HepG2 (cell line): ENCODE results near the gene FSIP1. TPM values are rescaled to one million over a fixed set of nuclear protein-coding genes. Genes with fewer than 3 reads are reported as not detected.

Source experiments
- BCL6 ChIP-seq: IDR thresholded peaks from 2 replicates; pipeline ENCODE4 v1.6.1; 2016; ENCODE audit warnings: missing genetic modification reagents, missing compliant biosample characterization
- BRCA1 ChIP-seq: sonication (generic); formaldehyde crosslinking; IDR thresholded peaks from 2 replicates; pipeline ENCODE4 v1.4.0; 2020; ENCODE audit warnings: missing genetic modification reagents
- GABPA ChIP-seq, 2 experiments: IDR thresholded peaks; 2 replicates each; pipeline ENCODE4 v1.6.1; 2011 to 2016; ENCODE audit warnings: low read depth in 2 of 2, low read length in 1 of 2, missing biosample characterization in 1 of 2, missing genetic modification characterization in 1 of 2
- GABPB1 ChIP-seq: IDR thresholded peaks from 2 replicates; pipeline ENCODE4 v1.6.1; 2016; ENCODE audit warnings: mild to moderate bottlenecking, missing genetic modification reagents, moderate library complexity, missing compliant biosample characterization
- GMEB2 ChIP-seq: IDR thresholded peaks from 2 replicates; pipeline ENCODE4 v1.6.1; 2016; ENCODE audit warnings: missing biosample characterization, missing genetic modification reagents, low read depth
- GZF1 ChIP-seq: sonication (generic); formaldehyde crosslinking; IDR thresholded peaks from 2 replicates; pipeline ENCODE4 v1.5.1; 2020; ENCODE audit warnings: mild to moderate bottlenecking, missing genetic modification reagents
- HDAC6 ChIP-seq: fragments of 200-600 bp; sonication (generic); IDR thresholded peaks from 2 replicates; pipeline ENCODE4 v1.7.0; 2017; ENCODE audit warnings: mild to moderate bottlenecking, antibody characterized with exemption, low read length, low read depth
- IKZF1 ChIP-seq: fragments of 450-650 bp; IDR thresholded peaks from 2 replicates; pipeline ENCODE4 v1.7.1; 2016
- MED8 ChIP-seq: sonication (generic); formaldehyde crosslinking; IDR thresholded peaks from 2 replicates; pipeline ENCODE4 v1.8.1; 2023; ENCODE audit warnings: mild to moderate bottlenecking, missing genetic modification reagents; ENCODE audit not compliant: insufficient replicate concordance
- MTERF4 ChIP-seq: sonication (generic); formaldehyde crosslinking; IDR thresholded peaks from 2 replicates; pipeline ENCODE4 v1.8.0; 2023; ENCODE audit warnings: mild to moderate bottlenecking, missing genetic modification reagents
- NFKBIZ ChIP-seq: IDR thresholded peaks from 2 replicates; pipeline ENCODE4 v1.6.1; 2018; ENCODE audit warnings: missing genetic modification reagents, missing compliant biosample characterization
- PHF21A ChIP-seq: sonication (generic); formaldehyde crosslinking; IDR thresholded peaks from 2 replicates; pipeline ENCODE4 v1.5.0; 2020; ENCODE audit warnings: mild to moderate bottlenecking, missing genetic modification reagents
- SSRP1 ChIP-seq: IDR thresholded peaks from 2 replicates; pipeline ENCODE4 v1.6.1; 2016; ENCODE audit warnings: control low read depth
- U2AF1 ChIP-seq: fragments of 200-400 bp; formaldehyde crosslinking; optimal IDR thresholded peaks from 2 replicates; pipeline ENCODE3; 2017; ENCODE audit warnings: mild to moderate bottlenecking, low read depth, low read length
- USF2 ChIP-seq, 2 experiments: sonication (generic) in 1 of 2; formaldehyde crosslinking in 1 of 2; IDR thresholded peaks; 2 replicates each; pipeline versions ENCODE4 v1.5.1 to v1.6.1; 2011 to 2020; ENCODE audit warnings: borderline replicate concordance in 1 of 2, low read depth in 1 of 2, low read length in 1 of 2, mild to moderate bottlenecking in 1 of 2, missing genetic modification reagents in 1 of 2, moderate library complexity in 1 of 2
- ZFY ChIP-seq: sonication (generic); formaldehyde crosslinking; IDR thresholded peaks from 2 replicates; pipeline ENCODE4 v1.4.0; 2020; ENCODE audit warnings: missing genetic modification reagents
- ZHX1 ChIP-seq: sonication (generic); formaldehyde crosslinking; IDR thresholded peaks from 2 replicates; pipeline ENCODE4 v1.8.1; 2022; ENCODE audit warnings: low read depth, mild to moderate bottlenecking, missing genetic modification reagents
- ZNF124 ChIP-seq: sonication (generic); formaldehyde crosslinking; IDR thresholded peaks from 2 replicates; pipeline ENCODE4 v1.4.0; 2020; ENCODE audit warnings: missing genetic modification reagents
- ZNF34 ChIP-seq: sonication (generic); formaldehyde crosslinking; IDR thresholded peaks from 2 replicates; pipeline ENCODE4 v1.4.0; 2020; ENCODE audit warnings: mild to moderate bottlenecking, missing genetic modification reagents, borderline replicate concordance
- ZNF451 ChIP-seq: sonication (generic); formaldehyde crosslinking; IDR thresholded peaks from 2 replicates; pipeline ENCODE4 v1.5.0; 2020; ENCODE audit warnings: mild to moderate bottlenecking, missing genetic modification reagents
- ZNF761 ChIP-seq: sonication (generic); formaldehyde crosslinking; conservative IDR thresholded peaks from 2 replicates; pipeline ENCODE4 v1.4.0; 2020; ENCODE audit warnings: mild to moderate bottlenecking, missing genetic modification reagents
- ZNF768 ChIP-seq: sonication (generic); formaldehyde crosslinking; IDR thresholded peaks from 2 replicates; pipeline ENCODE4 v1.4.0; 2020; ENCODE audit warnings: missing genetic modification reagents
- ZSCAN30 ChIP-seq: sonication (generic); formaldehyde crosslinking; IDR thresholded peaks from 2 replicates; pipeline ENCODE4 v1.5.0; 2020; ENCODE audit warnings: mild to moderate bottlenecking, missing genetic modification reagents
- polyA plus RNA-seq, 8 experiments: library from polyadenylated mRNA; depleted of rRNA in 3 of 8; stranded (reverse) in 7 of 8; unstranded in 1 of 8; fragments of >200 nt; fragmentation: Illumina TruSeq in 4 of 8; extraction: Trizol in 4 of 8; gene quantifications; 2 replicates each; pipeline versions ENCODE4 v1.2.1 to v1.2.3, GENCODE V29; 2011 to 2016; ENCODE audit warnings: low read depth in 4 of 8, missing spikeins in 1 of 8, mixed read lengths in 1 of 8; ENCODE audit not compliant: insufficient read depth in 1 of 8
- total RNA-seq, 5 experiments: library from RNA; depleted of rRNA; stranded (reverse); fragments of >200 nt; fragmentation: Illumina TruSeq; extraction: Trizol; gene quantifications; 2 replicates each; pipeline ENCODE4 v1.2.3, GENCODE V29; 2016; ENCODE audit warnings: low read depth in 1 of 5

FSIP1 gene
- total and polyA plus RNA-seq, 2 of the 13 experiments (the other 11 are each of a cell fraction or from before 2014, with no cell fraction given), result 0.18 TPM; not detected in 1

GRCh38 chr15:39580485-39581241 lies 202.0 kb downstream of the FSIP1 start, which contains the start of gene THBS1 (continued):
- TF ChIP-seq BCL6 (CRISPR knock-in tag) (peak; percentile 75), GABPB1 (CRISPR knock-in tag) (peak; percentile 82), PHF21A (CRISPR knock-in tag) (no peak), IKZF1 (no peak), ZNF451 (no peak), ZNF124 (CRISPR knock-in tag) (no peak), ZNF761 (CRISPR knock-in tag) (peak; percentile 67), ZNF34 (CRISPR knock-in tag) (0 out of 2 replicates have a peak, but pooled peaks have one; percentile 52), GABPA (IDR thresholded peaks at IDR 0.05; ENCODE audit: low read depth, low read length) (peak; percentile 23; the same call in 1 of the 2 replicates), GABPA (CRISPR knock-in tag; IDR thresholded peaks at IDR 0.05; ENCODE audit: low read depth) (no peak), MED8 (peak; percentile 30), BRCA1 (CRISPR knock-in tag) (no peak), ZFY (CRISPR knock-in tag) (peak; percentile 24; the same call in 1 of the 2 replicates), ZHX1 (CRISPR knock-in tag) (no peak; the same call in 1 of the 2 replicates), ZNF768 (CRISPR knock-in tag) (peak; percentile 55; the same call in 1 of the 2 replicates), MTERF4 (no peak), GMEB2 (CRISPR knock-in tag) (no peak), NFKBIZ (CRISPR knock-in tag) (0 out of 2 replicates have a peak, but pooled peaks have one; percentile 19), USF2 (IDR thresholded peaks at IDR 0.05; ENCODE audit: low read depth, low read length) (no peak), USF2 (CRISPR knock-in tag; IDR thresholded peaks at IDR 0.05; ENCODE audit: borderline replicate concordance) (no peak), HDAC6 (no peak), U2AF1 (no peak), SSRP1 (CRISPR knock-in tag) (peak; percentile 86; the same call in 1 of the 2 replicates), ZSCAN30 (CRISPR knock-in tag) (0 out of 2 replicates have a peak, but pooled peaks have one; percentile 72), GZF1 (no peak)
